Ascending aorta (tissue), 2 donors: ENCODE data around the gene IL22. TPM values are rescaled to one million over a fixed set of nuclear protein-coding genes. Genes with fewer than 3 reads are reported as not detected.

Experiments
- DNase-seq, 2 donors: peaks; one replicate each; pipeline ENCODE4 v3.0.0-alpha.2; 2019; ENCODE audit warnings: low spot score in 2 of 2
- H3K27ac ChIP-seq, 2 donors: fragments of 200-600 bp; sonication (generic); one replicate each; pipeline ENCODE4 v1.5.1; 2016 to 2017; ENCODE audit warnings: mild to moderate bottlenecking in 1 of 2
- H3K27me3 ChIP-seq: fragments of 200-600 bp; sonication (generic); one replicate; pipeline ENCODE4 v1.5.1; 2017
- H3K36me3 ChIP-seq, 2 donors: fragments of 200-600 bp; sonication (generic); one replicate each; pipeline ENCODE4 v1.5.1; 2016
- H3K4me1 ChIP-seq, 2 donors: fragments of 200-600 bp; sonication (generic); one replicate each; pipeline ENCODE4 v1.5.1; 2016 to 2017; ENCODE audit warnings: mild to moderate bottlenecking in 1 of 2
- H3K4me3 ChIP-seq, 2 donors: fragments of 200-600 bp; sonication (generic); one replicate each; pipeline ENCODE4 v1.5.1; 2016 to 2017; ENCODE audit warnings: mild to moderate bottlenecking in 1 of 2
- H3K9me3 ChIP-seq, 2 donors: fragments of 200-600 bp; sonication (generic); one replicate each; pipeline ENCODE4 v1.5.1; 2016
- intact Hi-C: fragments of 100-400 bp; cut with DNase I; formaldehyde crosslinking; loops from one replicate; pipeline ENCODE4 v1.15.1; 2023
- total RNA-seq: library from RNA; depleted of rRNA; stranded (reverse); fragments of >200 nt; gene quantifications from one replicate; pipeline ENCODE4 v1.1.0, GENCODE V29; 2016
- TF ChIP-seq, protein P1 (sequence below), 3 experiments: fragments of 200-600 bp in 2 of 3; fragments of 450-650 bp in 1 of 3; sonication (generic) in 2 of 3; IDR thresholded peaks; one replicate each; pipeline ENCODE4 v1.5.1; 2016 to 2019; ENCODE audit warnings: antibody characterized with exemption in 3 of 3, mild to moderate bottlenecking in 1 of 3, moderate library complexity in 1 of 3

Gene IL22
- total RNA-seq, 1 donor from 2014 or later = not detected

GRCh38 chr12:68203460-68203875 is 49.9 kb downstream of the IL22 start:
- TF ChIP-seq, protein P1, sequence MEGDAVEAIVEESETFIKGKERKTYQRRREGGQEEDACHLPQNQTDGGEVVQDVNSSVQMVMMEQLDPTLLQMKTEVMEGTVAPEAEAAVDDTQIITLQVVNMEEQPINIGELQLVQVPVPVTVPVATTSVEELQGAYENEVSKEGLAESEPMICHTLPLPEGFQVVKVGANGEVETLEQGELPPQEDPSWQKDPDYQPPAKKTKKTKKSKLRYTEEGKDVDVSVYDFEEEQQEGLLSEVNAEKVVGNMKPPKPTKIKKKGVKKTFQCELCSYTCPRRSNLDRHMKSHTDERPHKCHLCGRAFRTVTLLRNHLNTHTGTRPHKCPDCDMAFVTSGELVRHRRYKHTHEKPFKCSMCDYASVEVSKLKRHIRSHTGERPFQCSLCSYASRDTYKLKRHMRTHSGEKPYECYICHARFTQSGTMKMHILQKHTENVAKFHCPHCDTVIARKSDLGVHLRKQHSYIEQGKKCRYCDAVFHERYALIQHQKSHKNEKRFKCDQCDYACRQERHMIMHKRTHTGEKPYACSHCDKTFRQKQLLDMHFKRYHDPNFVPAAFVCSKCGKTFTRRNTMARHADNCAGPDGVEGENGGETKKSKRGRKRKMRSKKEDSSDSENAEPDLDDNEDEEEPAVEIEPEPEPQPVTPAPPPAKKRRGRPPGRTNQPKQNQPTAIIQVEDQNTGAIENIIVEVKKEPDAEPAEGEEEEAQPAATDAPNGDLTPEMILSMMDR (IDR thresholded peaks at IDR 0.05) = no peak
- DNase-seq = no peak
- Histone ChIP-seq H3K36me3 (no peaks in the 10 kb centered on the region), H3K27me3 (no peaks in the 10 kb centered on the region), H3K9me3 (no peaks in the 10 kb centered on the region), H3K4me3 (no peak overlapping the region), H3K27ac (no peak overlapping the region), H3K4me1 (no peaks in the 10 kb centered on the region)
- intact Hi-C loops = no loop called here

DNA sequence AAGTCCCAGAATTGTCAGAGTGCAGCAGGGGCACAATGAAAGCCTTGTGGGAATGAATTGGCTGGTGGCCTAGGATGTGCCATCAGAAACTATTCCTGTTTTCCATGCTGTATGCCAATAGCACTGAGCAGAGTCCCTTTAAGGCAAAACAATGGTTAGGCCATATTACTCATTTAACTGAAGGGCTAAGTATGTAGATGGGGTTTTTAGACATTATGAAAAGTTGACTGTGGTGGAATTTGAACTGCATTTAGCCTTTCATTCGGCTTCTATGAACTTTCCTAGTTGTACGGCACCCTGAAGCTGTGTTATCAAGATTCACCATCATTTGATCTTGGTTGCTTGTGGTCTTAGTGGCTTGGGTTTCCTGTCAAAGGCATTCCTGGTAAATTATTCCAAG is 52.5 kb downstream of the IL22 start:
- H3K36me3 ChIP-seq = no peaks in the 10 kb centered on the region
- H3K9me3 ChIP-seq = no peaks in the 10 kb centered on the region
- H3K27ac ChIP-seq = no peak overlapping the region
- TF ChIP-seq, protein P1 (IDR thresholded peaks at IDR 0.05) = no peak
- H3K4me1 ChIP-seq = no peaks in the 10 kb centered on the region
- DNase-seq = no peak
- no peaks in the 10 kb centered on the region for H3K27me3 ChIP-seq
- no peak overlapping the region for H3K4me3 ChIP-seq
- intact Hi-C loops = no loop called here

DNA sequence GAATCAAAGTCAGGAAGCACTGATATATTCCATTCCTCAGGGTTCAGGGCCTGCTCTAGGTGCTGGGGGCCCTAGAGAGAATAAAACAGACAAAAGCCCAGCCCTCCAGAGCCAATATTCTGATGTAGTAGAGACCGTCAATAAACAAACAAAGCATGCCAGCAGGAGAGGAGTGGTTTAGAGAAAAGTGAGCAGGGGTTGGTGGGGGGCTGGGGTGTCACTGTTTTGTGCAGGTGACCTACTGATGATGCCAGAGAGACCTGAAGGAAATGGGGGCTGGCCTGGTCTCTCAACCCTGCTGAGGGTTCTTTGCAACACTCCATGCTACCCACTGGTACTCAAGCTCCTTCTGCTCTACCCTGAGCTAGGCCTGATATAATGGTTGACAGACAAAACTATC is 54.3 kb downstream of the IL22 start:
- no peaks in the 10 kb centered on the region for H3K4me1 ChIP-seq
- no peaks in the 10 kb centered on the region for H3K36me3 ChIP-seq
- no peak overlapping the region for H3K4me3 ChIP-seq
- DNase-seq = no peak
- no peaks in the 10 kb centered on the region for H3K27me3 ChIP-seq
- H3K27ac ChIP-seq = no peak overlapping the region
- intact Hi-C loops = no loop called here
- TF ChIP-seq, protein P1 (IDR thresholded peaks at IDR 0.05) = no peak
- H3K9me3 ChIP-seq = no peaks in the 10 kb centered on the region

- H3K9me3 ChIP-seq = no peaks in the 10 kb centered on the region
- intact Hi-C loops = no loop called here
- no peaks in the 10 kb centered on the region for H3K36me3 ChIP-seq
- H3K27ac ChIP-seq = no peak overlapping the region
- no peaks in the 10 kb centered on the region for H3K4me1 ChIP-seq
- TF ChIP-seq, protein P1 (IDR thresholded peaks at IDR 0.05) = no peak
- no peak overlapping the region for H3K4me3 ChIP-seq
- H3K27me3 ChIP-seq = no peaks in the 10 kb centered on the region
- no peak for DNase-seq
These were observed 54.8 kb downstream of the IL22 start for GRCh38 chr12:68198507-68199086.

Other genes with a start within 250 kb of the IL22 start
- not detected for gene IFNG, start 93.9 kb downstream of the IL22 start, total RNA-seq
- gene IL26, start 27.8 kb downstream of the IL22 start, total RNA-seq = not detected
- gene MDM1, start 78.8 kb upstream of the IL22 start, total RNA-seq = 9.5 TPM